HG03521 (cell line): ENCODE measurements around the gene ZCCHC3.
"Not testable (repeated sequence)": the region's sequence is repeated elsewhere in the genome, so short reads cannot be mapped to it uniquely, and the experiment has no call there.

Experiments
- ATAC-seq: cut with Tn5 transposase; IDR thresholded peaks from one replicate; pipeline ENCODE4 v1.9.1; 2021; ENCODE audit warnings: mild to moderate bottlenecking, moderate library complexity; ENCODE audit not compliant: unreplicated experiment

Gene ZCCHC3

DNA sequence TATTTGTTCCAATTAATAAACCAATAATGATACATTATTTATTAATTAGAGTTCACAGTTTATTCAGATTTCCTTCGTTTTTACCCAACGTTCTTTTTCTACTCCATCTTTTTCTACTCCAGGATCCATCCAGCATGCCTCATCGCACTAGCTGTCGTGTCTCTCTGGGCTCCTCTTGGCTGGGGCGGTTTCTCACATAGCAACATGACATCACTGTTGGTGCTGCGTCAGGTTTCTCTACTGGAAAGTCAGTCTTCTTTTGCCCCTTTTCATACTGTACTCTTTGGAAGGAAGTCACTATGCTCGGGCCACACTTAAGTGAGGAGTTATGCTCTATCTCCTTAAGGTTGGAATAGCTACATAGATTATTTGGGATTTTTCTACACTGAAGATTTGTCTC, 14.2 kb downstream of the ZCCHC3 start:
- ATAC-seq = no peak

DNA sequence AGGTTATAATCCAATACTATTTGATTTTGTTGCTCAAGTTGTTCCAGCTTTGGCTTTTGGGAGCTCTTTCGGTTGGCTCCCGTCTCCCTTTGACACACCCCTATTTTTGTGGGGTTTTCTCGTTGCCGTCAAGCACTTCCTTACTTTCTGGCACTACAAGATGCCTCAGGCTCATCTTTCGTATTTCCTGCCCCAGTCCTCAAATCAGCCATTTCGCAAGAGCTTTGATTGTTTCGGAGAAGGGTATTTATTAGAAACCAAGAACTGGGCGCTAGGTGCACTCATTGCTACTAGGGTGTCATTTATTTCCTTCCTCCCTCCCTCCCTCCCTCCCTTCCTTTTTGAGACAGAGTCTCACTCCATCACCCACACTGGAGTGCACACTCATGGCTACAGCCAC, 14.7 kb downstream of the ZCCHC3 start:
- no peak for ATAC-seq

DNA sequence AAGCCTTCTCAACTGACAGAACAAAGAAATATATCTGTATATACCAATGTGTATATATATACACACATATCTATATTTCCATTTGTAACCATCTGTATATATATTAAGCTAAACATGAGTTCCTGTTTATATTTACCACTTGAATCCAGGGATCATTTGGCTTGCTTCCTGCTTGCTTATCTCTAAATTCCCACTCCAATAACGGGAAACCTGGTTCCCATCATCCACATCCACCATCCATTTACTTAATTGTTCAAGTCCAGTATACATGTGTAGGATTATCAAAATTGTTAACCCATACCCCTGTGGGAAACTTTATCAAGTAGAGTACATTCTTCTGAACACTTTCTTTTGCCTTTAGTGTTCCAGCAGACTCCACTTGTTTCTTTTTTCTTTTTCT, 15.5 kb downstream of the ZCCHC3 start:
- ATAC-seq = no peak

DNA sequence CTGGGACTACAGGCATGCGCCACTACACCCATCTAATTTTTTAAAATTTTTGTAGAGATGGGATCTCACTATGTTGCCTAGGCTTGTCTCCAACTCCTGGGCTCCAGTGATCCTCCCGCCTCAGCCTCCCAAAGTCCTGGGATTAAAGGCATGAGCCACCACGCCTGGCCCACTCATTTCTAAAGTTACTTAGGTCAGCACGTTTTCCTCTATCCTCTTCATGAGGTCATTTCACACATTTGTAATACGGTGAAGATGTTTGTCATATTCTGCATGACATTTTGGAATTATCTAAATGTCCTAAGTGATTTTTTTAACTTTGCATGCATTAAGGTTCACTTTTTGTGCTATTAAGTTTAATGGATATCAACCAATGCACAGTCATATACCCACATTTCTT, 16.0 kb downstream of the ZCCHC3 start:
- ATAC-seq = no peak

DNA sequence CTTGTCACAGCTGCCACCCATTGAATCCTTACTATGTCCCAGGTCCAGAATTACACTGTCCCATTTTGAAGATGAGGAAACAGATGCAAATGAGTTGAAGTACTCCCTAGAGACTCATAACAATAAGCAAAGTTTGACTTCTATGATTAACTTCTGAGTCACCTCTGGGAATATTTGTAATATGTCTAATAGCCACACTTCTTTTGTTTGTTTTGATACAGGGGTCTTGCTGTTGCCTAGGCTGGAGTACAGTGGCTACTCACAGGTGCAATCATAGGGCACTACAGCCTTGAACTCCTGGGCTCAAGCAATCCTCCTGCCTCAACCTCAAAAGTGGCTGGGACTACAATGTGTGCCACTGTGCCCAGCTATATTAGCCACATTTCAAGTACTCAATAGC, 16.6 kb downstream of the ZCCHC3 start:
- ATAC-seq = no peak

DNA sequence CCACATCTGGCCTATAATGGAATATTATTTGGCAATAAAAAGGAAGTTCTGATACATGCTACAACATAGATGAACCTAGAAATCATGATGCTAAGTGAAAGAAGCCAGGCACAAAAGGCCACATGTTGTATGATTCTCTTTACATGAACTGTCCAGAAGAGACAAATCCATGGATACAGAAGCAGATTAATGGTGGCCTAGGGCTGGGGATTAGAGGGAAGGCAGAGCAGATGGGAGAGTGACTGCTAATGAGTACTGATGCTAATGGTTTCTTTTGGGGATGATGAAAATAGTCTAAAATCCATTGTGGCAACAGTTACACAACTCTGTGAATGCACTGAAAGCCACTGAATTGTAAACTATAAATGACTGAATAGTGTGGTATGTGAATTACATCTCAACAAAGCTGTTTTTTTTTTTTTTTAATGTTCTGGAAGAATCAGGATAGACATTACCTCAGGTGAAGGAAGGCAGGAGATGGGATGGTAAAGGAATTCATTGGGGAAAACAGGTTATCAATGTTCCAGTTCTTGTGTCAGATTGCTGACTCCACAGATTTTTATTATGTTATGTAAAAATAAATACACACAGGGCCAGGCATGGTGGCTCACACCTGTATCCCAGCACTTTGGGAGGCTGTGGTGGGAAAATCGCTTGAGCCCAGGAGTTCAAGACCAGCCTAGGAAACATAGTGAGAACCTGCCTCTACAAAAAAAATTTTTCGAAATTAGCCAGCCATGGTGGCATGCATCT, 19.1 kb downstream of the ZCCHC3 start:
- no peak for ATAC-seq

DNA sequence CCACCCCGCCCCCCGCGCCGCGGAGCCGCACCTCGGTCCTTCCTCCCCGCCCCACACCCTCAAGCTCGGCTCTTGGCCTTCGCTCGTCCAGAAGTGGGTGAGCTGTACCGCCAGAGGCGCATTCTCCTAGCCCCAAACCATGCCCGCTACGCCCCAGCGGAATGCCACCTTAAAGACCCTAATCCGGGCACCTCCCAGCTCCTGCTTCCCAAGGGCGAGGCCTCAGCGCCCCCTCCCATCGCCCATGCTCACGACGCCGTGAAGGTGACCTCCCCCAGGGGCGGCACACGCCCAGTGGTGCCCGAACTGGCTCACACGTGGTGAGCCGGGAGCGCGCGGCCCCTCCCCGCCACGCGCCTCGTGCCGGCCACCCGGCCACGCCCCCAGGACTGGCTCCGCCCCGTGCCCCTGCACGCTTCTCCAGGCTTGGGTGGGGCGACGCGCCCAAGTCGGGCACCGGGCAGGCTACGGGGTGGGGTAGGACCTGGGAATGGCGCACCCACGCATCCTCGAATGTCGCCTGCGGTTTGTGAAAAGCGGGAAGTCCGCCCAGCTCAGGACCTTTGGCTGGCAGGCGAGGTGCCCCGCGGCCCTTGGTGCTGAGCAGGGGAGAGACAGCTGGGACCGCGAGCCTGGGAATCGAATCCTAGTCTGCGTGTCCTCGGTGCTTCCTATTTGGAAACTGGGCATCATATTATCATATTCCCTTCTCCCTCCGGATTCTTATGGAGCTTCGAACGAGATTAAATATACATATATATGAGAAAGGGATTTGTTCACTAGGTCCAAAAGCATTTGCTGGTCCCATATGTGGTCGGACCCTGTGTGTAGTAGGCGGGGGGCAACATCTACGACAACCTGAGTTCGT, 27.0 kb downstream of the ZCCHC3 start:
- ATAC-seq = peak; percentile 47

DNA sequence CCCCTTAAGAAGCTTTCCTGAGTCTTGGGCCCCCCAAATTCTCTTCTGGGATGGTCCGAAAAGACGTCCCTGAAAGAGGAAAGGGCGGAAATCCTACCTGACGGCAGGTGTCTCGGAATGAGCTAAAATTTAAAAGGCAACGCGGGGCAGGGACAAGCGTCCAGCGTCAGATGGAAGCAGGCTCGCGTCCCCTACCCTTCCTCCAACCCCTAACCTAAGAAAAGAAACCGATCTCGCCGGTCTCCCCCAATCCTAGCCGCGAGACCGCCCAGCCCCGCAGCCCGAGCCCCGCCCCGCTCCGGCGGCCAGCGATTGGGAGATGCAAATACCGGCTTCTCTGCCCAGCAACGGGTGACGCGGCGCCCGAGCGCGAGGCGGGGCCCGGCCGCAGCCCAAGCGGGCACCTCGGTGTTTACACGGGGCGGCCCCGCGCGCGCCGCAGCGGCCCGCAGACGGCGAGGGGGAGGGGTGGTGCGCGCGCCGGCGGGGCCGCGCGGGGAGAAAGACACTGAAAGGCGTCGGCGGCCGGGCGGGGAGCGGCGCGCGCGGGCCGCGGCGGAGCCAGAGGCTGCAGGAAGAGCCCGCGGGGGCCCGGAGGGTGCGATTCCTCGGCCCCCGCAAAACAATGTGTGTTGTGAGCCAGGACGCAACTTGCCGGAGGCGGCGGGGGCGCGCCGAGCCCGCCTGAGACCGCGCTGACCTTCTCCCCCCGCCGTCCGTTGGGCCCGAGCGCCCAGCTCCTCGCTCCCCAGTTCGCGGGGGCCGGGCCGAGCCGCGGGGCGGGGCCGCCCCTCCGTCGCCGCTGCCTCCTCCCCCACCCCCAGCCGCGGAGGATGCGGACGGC, 27.9 kb downstream of the ZCCHC3 start, which contains the start of gene SOX12:
TSS of gene SOX12 (plus strand) at position 508 of the 844 bp plus-strand sequence. CDS start 373 bp downstream, outside the sequence.
- peak; percentile 68 for ATAC-seq

DNA sequence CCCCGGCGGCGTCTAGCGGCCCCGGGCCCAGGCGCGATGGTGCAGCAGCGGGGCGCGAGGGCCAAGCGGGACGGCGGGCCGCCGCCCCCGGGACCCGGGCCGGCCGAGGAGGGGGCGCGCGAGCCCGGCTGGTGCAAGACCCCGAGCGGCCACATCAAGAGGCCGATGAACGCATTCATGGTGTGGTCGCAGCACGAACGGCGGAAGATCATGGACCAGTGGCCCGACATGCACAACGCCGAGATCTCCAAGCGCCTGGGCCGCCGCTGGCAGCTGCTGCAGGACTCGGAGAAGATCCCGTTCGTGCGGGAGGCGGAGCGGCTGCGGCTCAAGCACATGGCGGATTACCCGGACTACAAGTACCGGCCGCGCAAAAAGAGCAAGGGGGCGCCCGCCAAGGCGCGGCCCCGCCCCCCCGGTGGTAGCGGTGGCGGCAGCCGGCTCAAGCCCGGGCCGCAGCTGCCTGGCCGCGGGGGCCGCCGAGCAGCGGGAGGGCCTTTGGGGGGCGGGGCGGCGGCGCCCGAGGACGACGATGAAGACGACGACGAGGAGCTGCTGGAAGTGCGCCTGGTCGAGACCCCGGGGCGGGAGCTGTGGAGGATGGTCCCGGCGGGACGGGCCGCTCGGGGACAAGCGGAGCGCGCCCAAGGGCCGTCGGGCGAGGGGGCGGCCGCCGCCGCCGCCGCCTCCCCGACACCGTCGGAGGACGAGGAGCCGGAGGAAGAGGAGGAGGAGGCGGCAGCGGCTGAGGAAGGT, 28.7 kb downstream of the ZCCHC3 start:
- no peak for ATAC-seq

DNA sequence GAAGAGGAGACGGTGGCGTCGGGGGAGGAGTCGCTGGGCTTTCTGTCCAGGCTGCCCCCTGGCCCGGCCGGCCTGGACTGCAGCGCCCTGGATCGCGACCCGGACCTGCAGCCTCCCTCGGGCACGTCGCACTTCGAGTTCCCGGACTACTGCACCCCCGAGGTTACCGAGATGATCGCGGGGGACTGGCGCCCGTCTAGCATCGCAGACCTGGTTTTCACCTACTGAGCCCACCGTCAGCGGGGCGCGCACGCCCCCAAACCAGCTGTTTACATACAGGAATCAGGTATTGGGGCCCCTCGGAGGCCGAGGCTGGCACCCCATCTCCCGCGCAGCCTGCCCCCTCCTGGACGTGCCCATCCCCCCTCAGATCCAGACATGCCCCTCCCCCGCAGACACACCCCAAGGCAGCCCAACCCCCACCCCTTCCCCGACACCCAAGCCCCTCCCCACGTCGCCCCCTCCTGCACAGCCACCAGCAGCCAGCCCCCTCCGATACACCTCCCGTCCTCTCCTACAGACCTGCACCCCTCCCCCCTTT, 29.3 kb downstream of the ZCCHC3 start:
- no peak for ATAC-seq

DNA sequence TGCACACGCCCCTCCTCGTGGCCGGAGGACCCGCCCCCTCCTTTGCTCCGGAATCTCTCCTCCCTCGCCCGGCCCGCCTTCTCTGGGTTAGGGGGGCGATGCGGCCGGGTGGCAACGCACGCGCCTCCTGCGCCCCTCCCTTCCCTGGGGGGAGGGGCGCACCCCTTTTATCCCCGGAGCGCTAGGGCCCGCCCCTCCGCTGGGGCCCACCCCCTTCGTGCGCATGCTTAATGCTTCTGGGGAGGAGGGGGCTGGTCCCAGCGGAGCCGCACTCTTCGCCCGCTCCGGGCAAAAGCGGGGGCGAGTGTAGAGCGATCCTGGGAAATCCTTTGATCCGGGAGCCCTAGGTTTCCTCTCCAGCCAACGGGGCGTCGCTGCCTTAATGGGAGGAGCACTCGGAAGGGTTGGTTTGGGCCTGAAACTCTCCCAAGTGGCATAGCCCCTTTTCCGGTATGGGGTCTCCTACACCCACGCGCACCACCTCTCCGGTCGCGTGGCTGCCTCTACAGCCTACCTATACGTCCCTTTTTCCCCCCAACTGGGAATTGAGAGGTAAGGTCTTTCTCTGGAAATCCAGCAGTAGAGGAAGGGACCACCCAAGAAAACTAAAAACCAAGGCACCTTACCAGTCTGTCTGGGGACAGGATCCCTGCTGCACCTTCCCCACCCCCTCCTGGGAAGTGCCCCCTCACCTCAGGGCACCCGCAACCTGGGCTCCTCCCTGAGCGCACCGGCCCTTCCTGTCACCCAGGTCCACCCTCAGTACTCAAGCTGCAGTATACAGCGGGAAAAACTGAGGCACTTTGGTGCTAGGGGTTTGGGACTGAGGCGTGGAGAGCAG, 30.0 kb downstream of the ZCCHC3 start:
- ATAC-seq = no peak

DNA sequence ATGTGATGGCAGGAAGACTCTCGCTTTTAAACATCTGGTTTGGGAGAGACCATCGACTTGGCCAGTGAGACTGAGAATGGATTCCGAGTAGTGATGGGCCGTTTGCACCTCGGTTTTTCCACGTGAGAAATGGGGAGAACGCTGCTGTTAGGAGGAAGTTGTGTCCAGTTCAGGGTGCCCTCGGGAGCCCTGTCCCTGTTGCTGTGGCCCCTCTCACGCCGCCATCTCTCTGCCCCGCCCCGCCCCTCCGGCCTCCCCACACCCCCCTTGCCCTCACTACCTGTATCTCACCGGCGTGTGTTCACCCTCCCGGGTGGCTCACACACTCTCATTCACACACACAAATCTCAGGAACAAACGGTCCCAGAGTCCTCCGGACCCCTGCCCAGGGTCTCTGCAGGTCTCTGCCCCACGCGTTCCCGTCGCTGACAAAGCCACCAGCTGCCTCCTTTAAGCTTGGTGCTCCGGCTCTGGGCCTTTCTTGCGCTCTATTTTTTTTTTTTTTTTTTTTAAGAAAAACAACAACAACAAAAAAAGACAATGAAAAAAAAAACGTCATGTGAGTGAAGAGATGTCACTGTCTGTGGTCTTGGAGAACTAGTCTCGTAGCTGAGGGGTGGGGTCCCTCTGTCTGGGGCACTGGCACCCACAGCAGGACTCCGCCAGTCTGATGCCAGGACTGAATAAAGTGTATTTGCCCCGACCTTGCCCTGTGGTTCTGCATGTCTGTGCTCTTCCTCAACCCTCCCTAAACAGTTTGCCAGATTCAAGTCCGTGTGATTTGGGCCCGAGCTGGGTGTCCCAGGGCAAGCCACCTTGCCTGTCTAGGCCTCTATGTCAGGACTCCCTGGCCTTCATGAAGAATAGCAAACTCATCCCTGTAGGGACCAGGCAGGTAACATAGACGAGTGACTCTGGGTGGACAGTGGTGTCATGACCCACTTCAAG, 30.9 kb downstream of the ZCCHC3 start:
- no peak for ATAC-seq

DNA sequence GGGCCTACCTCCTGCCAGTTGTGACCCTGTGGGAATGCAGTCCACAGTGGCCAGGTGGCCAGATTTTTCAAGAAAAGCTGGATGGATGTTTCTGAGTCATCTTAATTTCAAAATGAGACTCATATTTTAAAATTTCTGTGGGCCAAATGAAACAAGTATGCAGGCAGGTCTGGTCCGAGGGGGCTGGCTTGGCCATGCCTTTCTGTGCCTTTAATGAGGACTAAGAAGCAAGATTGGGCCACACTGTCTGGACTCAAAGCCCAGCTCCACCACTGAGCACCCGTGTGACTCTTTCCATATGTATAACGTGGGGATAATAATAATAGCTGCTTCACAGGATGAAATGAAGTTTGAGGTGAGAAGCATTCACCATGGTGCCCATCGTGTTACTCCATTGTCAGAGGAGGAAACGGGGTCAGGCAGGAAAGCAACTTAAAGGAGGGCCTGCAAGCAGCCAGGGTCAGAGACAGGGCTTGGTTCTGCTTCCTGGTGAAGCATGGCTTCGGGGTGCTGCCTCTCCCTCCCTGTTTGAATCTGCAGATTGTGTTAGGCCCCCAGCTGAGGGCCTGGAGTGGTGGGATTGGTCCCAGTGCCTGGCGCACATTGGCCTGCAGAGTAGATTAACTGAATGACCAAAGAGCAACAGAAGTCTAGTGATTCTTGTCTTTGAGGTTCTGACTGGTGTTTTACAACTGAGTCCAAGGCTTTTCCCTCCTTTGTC, 31.8 kb downstream of the ZCCHC3 start:
- ATAC-seq = no peak

DNA sequence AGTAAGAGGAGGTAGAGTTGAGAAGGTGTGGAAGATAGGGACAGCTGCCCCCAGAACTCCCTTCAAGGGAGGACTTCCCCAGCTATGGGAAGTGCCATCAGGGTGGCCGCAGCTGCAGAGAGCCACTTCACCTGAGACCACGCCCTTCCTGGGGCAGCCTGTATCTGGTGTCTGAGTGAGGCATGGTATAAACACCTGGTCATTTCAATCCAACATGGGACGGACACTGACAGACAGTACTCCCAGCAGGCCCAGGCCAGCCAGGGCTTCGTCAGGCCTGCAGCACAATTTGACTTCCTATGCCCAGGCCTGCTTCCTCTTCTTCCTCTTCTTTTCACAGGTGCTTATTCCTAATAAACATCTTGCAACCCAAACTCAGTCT, 32.5 kb downstream of the ZCCHC3 start:
- no peak for ATAC-seq

DNA sequence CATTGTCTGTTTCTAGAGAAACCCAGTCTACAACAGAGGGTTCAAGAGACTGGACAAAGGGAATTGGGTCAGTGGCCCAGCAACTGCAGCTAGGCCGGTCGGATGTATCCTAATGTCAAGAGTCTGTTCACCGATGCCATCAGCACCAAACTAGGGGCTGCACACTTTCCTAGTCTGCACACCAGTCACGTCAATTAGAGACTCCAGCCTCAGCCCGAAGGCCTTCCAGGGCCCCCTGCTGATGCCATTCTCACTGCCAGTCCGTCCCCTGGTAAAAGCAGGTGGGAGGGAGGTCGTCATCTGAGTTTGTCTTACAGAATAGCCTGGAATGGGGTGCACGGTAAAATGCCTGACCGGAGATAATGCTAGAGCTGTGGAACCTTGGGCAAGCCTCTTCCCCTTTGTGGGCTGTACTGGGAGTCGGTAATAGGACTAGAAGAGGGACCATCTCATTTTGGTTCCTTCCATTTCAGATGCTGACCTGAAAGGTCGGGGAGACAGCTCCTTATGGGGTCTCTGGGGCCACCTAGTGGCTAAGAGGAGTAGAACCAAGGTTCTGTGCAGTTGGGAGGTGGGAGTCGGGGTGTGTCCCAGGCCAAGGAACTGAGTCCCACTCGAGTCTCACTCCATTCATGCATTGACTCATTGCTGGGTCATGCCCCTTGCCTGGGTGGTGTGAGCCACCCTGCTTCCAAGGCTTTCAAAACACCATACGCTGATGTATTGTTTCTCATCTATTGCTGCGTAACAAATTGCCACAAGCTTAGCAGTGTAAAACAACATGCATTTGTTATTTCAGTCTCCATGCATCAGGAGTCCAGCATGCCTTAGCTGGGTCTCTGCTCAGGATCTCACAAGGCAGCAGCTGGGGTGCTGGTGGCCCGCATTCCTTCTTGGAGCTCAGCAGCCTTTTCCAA, 33.1 kb downstream of the ZCCHC3 start:
- peak; percentile 33 for ATAC-seq

DNA sequence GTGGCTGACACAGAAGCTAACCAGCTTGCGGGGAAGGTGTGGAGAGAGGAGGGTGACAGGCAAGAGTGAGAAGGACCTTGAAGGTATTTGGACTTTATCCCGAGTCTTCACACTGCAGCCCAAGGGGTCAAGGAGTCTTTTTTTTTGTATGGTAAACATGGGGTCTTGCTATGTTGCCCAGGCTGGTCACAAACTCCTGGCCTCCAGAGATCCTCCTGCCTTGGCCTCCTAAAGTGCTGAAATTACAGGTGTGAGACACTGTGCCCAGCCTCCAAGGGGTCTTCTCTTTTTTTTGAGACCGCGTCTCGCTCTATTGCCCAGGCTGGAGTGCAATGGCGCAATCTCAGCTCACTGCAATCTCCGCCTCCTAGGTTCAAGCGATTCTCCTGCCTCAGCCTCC, 37.2 kb downstream of the ZCCHC3 start:
- ATAC-seq = no peak

DNA sequence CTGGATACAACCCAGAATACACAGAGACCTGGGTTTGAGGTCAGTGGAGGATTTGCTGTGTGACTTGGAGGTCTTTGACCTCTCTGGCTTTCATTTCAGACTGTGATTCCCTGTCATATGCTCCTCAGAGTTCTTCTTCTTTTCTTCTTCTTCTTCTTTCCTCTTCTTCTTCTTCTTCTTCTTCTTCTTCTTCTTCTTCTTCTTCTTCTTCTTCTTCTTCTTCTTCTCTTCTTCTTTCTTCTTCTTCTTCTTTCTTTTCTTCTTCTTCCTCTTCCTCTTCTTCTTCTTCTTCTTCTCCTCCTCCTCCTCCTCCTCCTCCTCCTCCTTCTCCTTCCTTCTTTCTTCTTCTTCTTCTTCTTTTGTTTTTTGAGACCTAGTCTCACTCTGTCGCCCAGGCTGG, 38.7 kb downstream of the ZCCHC3 start:
- ATAC-seq = not testable (repeated sequence)
